Left cardiac atrium (tissue), 4 donors: Measurements from ENCODE around the gene ZNF28. TPM values are rescaled to one million over a fixed set of nuclear protein-coding genes. Genes with fewer than 3 reads are reported as not detected.
"Not testable (repeated sequence)": the region's sequence is repeated elsewhere in the genome, so short reads cannot be mapped to it uniquely, and the experiment has no call there.

Experiments
- ATAC-seq, 2 donors: fragments of 200-7000 bp; cut with Tn5 transposase; one replicate each; pipeline ENCODE4 v1.9.1; 2020; ENCODE audit warnings: mild to moderate bottlenecking in 2 of 2, moderate library complexity in 2 of 2
- DNase-seq: peaks from one replicate; pipeline ENCODE4 v3.0.0-alpha.2; 2020
- intact Hi-C, 2 donors: fragments of 100-400 bp; cut with DNase I; formaldehyde crosslinking; loops; one replicate each; pipeline versions ENCODE4 v1.14.1 to v1.15.1; 2022 to 2023
- total RNA-seq, 2 donors: library from RNA; stranded (reverse); fragmentation: NEBNext Ultra II Directional; extraction: Animal tissue kit (Norgen Biotek cat#: 25700); gene quantifications; one replicate each; pipeline ENCODE4 v1.2.1, GENCODE V29; 2021
- donor health status: DM: no; HTN: yes; CAD: no.
- donor health status: DM: no; HTN: yes; CAD: no; lungs with severe emphysema.
- donor health status: DM: yes; HTN: yes; CAD: no.
- donor health status: Dilated cardiomyopathy.

The ZNF28 gene
- total RNA-seq, 2 donors from 2014 or later = 8.6 to 9.0 TPM

- intact Hi-C loops = no loop called here
- no peak for DNase-seq
- ATAC-seq = peak; percentile 21 to 50
Observed at GRCh38 chr19:52786078-52786463, 35.4 kb downstream of the ZNF28 start.

- ATAC-seq (no peak), DNase-seq (no peak)
- intact Hi-C loops = no loop called here
Observed at GRCh38 chr19:52785506-52785905, 35.9 kb downstream of the ZNF28 start.

- ATAC-seq, DNase-seq, intact Hi-C loops: not testable (repeated sequence)
Observed at GRCh38 chr19:52782864-52783263, 38.6 kb downstream of the ZNF28 start.

DNA sequence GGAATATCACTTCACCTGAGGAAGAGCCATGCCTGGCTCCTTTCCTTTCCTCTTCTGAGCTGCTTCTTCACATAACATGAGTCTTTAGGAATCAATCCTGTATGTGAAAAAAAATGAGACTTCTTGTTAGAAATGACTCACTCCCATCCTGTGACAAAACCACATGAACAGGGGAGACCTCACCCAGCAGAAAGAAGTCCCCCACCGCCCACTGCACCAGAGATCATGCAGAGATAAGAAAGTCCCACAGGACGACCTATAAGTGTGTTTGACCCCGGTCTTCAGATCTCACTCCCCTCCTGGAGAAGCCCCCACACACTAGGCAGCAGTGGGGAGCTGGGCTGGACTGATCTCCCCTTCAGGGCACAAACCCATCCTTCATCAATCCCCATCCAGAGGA is 42.6 kb downstream of the ZNF28 start:
- DNase-seq = no peak
- ATAC-seq = no peak
- intact Hi-C loops = no loop called here

GRCh38 chr19:52756447-52756846 is 65.0 kb downstream of the ZNF28 start:
- DNase-seq, ATAC-seq, intact Hi-C loops: not testable (repeated sequence)

GRCh38 chr19:52749780-52750179 is 71.7 kb downstream of the ZNF28 start:
- intact Hi-C loops = loop anchor here (5.0 to 10.0 kb wide), 2 partner anchors 495 to 502 kb away; no protein-coding TSS in a partner anchor
- no peak for DNase-seq
- ATAC-seq = no peak

GRCh38 chr19:52748336-52748950 is 73.0 kb downstream of the ZNF28 start:
- intact Hi-C loops = loop anchor here (5.0 to 10.0 kb wide), 2 partner anchors 494 to 501 kb away; no protein-coding TSS in a partner anchor
- ATAC-seq = peak; percentile 55 to 59
- peak; percentile 41 for DNase-seq

Other genes starting within 250 kb of the ZNF28 start
- 10 to 100 TPM; 18.2 to 19.3 TPM for gene ZNF83, start 183.3 kb downstream of the ZNF28 start, total RNA-seq
- gene ZNF611, start 86.6 kb downstream of the ZNF28 start, total RNA-seq = 10 to 100 TPM in 1 of 2 donors, 1 to 10 TPM in 1; 9.2 to 11.3 TPM
- gene ZNF600, start 34.8 kb downstream of the ZNF28 start, total RNA-seq = 1 to 10 TPM; 3.9 to 4.4 TPM
- 1 to 10 TPM; 8.5 to 8.7 TPM for gene ZNF468, start 36.0 kb upstream of the ZNF28 start, total RNA-seq
- gene ZNF320, start 76.0 kb upstream of the ZNF28 start, total RNA-seq = 10 to 100 TPM; 10.7 to 12.9 TPM
- gene ZNF888, start 101.8 kb upstream of the ZNF28 start, total RNA-seq = 1 to 10 TPM; 1.7 to 1.9 TPM
- gene ZNF816, start 141.2 kb upstream of the ZNF28 start, total RNA-seq = 1 to 10 TPM; 3.8 to 5.1 TPM
- gene ERVV-1, start 192.3 kb upstream of the ZNF28 start, total RNA-seq = not detected
- not detected for gene ERVV-2, start 223.1 kb upstream of the ZNF28 start, total RNA-seq